ENCODE results near the gene ANKS3. TPM values are rescaled to one million over a fixed set of nuclear protein-coding genes. Genes with fewer than 3 reads are reported as not detected.

The ANKS3 gene

GRCh38 chr16:4648917-4649316 lies 85.2 kb downstream of the ANKS3 start:
- Histone ChIP-seq H2AFZ (ENCODE audit: low read depth, low read length) (no peak overlapping the region), H2AK5ac (ENCODE audit: low read length, severe bottlenecking) (no peak overlapping the region), H3K4ac (ENCODE audit: low read depth in 1 of 2, low read length in 2 of 2) (no peak overlapping the region), H3K4me1 (ENCODE audit: control insufficient read depth, insufficient read depth, low read depth, low read length) (peaks cover 27% of the 10 kb centered on the region), H2BK15ac (ENCODE audit: low read depth, poor library complexity, severe bottlenecking) (no peak overlapping the region), H3K36me3 (ENCODE audit: control insufficient read depth in 1 of 2, insufficient read depth in 2 of 2, low read depth in 1 of 2, low read length in 2 of 2) (peaks cover 49 to 64% of the 10 kb centered on the region in 2 experiments), H3K27me3 (ENCODE audit: control insufficient read depth in 1 of 2, insufficient read depth in 1 of 2, low read length in 2 of 2) (no peaks in the 10 kb centered on the region), H3K9me3 (ENCODE audit: control insufficient read depth, low read length) (no peaks in the 10 kb centered on the region), H3K27ac (ENCODE audit: low read length, poor library complexity, severe bottlenecking) (no peak overlapping the region), H2BK5ac (ENCODE audit: low read depth, low read length, poor library complexity, severe bottlenecking) (no peak overlapping the region), H4K8ac (ENCODE audit: low read length) (no peak overlapping the region), H2BK120ac (ENCODE audit: low read depth, low read length) (no peak overlapping the region), H3K23ac (ENCODE audit: low read length in 2 of 2) (no peak overlapping the region), H3K4me3 (ENCODE audit: insufficient read depth in 1 of 2, low read depth in 1 of 2, low read length in 2 of 2) (no peak overlapping the region), H3K4me2 (ENCODE audit: low read length, poor library complexity, severe bottlenecking) (no peak overlapping the region), H3K79me1 (replicated peaks; ENCODE audit: low read length, poor library complexity, severe bottlenecking) (peaks cover 42% of the 10 kb centered on the region), H3K18ac (ENCODE audit: low read depth in 1 of 2, low read length in 2 of 2) (no peak overlapping the region), H2BK12ac (ENCODE audit: low read length in 2 of 2) (no peak overlapping the region), H3K9ac (ENCODE audit: low read length) (no peak overlapping the region), H3K14ac (ENCODE audit: low read length in 2 of 2) (no peak overlapping the region), H4K91ac (ENCODE audit: low read length) (no peak overlapping the region)
- 95% methylated on average over 13 of the region's 13 CpGs for WGBS
- no peak for DNase-seq

DNA sequence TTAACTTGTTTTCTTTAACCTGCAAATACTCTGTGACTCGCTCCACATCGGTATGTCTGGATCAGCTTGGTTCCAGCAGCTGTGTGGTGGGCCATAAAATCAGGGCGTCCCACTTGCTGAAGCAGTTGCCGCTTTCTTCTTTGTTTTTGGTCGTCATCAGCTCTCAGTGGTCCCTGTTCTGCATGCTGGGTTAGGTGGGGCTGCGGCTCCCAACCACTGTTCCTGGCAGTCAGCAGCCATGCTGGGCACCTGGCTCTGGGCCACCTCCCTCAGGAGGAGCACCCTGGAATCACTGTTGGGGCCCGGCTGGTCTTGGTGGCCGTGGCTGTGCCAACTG lies 86.5 kb downstream of the ANKS3 start:
- peaks cover 38 to 58% of the 10 kb centered on the region in 2 experiments for H3K36me3 ChIP-seq (ENCODE audit: control insufficient read depth in 1 of 2, insufficient read depth in 2 of 2, low read depth in 1 of 2, low read length in 2 of 2)
- H3K27me3 ChIP-seq (ENCODE audit: control insufficient read depth in 1 of 2, insufficient read depth in 1 of 2, low read length in 2 of 2), result no peaks in the 10 kb centered on the region
- no peak overlapping the region for H3K27ac ChIP-seq (ENCODE audit: low read length, poor library complexity, severe bottlenecking)
- H3K9me3 ChIP-seq (ENCODE audit: control insufficient read depth, low read length), result no peaks in the 10 kb centered on the region
- no peak overlapping the region for H4K8ac ChIP-seq (ENCODE audit: low read length)
- H3K4me2 ChIP-seq (ENCODE audit: low read length, poor library complexity, severe bottlenecking), result no peak overlapping the region
- H3K4ac ChIP-seq (ENCODE audit: low read depth in 1 of 2, low read length in 2 of 2), result no peak overlapping the region
- H3K18ac ChIP-seq (ENCODE audit: low read depth in 1 of 2, low read length in 2 of 2), result no peak overlapping the region
- peaks cover 17% of the 10 kb centered on the region for H3K4me1 ChIP-seq (ENCODE audit: control insufficient read depth, insufficient read depth, low read depth, low read length)
- no peak overlapping the region for H3K14ac ChIP-seq (ENCODE audit: low read length in 2 of 2)
- peaks cover 36% of the 10 kb centered on the region for H3K79me1 ChIP-seq (replicated peaks; ENCODE audit: low read length, poor library complexity, severe bottlenecking)
- no peak overlapping the region for H3K9ac ChIP-seq (ENCODE audit: low read length)
- no peak overlapping the region for H2AFZ ChIP-seq (ENCODE audit: low read depth, low read length)
- H2BK15ac ChIP-seq (ENCODE audit: low read depth, poor library complexity, severe bottlenecking), result no peak overlapping the region
- no peak overlapping the region for H3K23ac ChIP-seq (ENCODE audit: low read length in 2 of 2)
- H2BK120ac ChIP-seq (ENCODE audit: low read depth, low read length), result no peak overlapping the region
- 99% methylated on average over 8 of the region's 8 CpGs for WGBS
- no peak overlapping the region for H3K4me3 ChIP-seq (ENCODE audit: insufficient read depth in 1 of 2, low read depth in 1 of 2, low read length in 2 of 2)
- H4K91ac ChIP-seq (ENCODE audit: low read length), result no peak overlapping the region
- no peak for DNase-seq
- H2BK12ac ChIP-seq (ENCODE audit: low read length in 2 of 2), result no peak overlapping the region
- no peak overlapping the region for H2BK5ac ChIP-seq (ENCODE audit: low read depth, low read length, poor library complexity, severe bottlenecking)
- no peak overlapping the region for H2AK5ac ChIP-seq (ENCODE audit: low read length, severe bottlenecking)

GRCh38 chr16:4646773-4647643 lies 87.1 kb downstream of the ANKS3 start:
- Histone ChIP-seq H3K36me3 (ENCODE audit: control insufficient read depth in 1 of 2, insufficient read depth in 2 of 2, low read depth in 1 of 2, low read length in 2 of 2) (peaks cover 32 to 52% of the 10 kb centered on the region in 2 experiments), H3K4me2 (ENCODE audit: low read length, poor library complexity, severe bottlenecking) (no peak overlapping the region), H2BK15ac (ENCODE audit: low read depth, poor library complexity, severe bottlenecking) (no peak overlapping the region), H2BK120ac (ENCODE audit: low read depth, low read length) (no peak overlapping the region), H2BK12ac (ENCODE audit: low read length in 2 of 2) (no peak overlapping the region), H3K4me3 (ENCODE audit: insufficient read depth in 1 of 2, low read depth in 1 of 2, low read length in 2 of 2) (no peak overlapping the region), H3K9ac (ENCODE audit: low read length) (no peak overlapping the region), H4K91ac (ENCODE audit: low read length) (peak overlapping the region; percentile 28), H4K8ac (ENCODE audit: low read length) (no peak overlapping the region), H3K18ac (ENCODE audit: low read depth in 1 of 2, low read length in 2 of 2) (no peak overlapping the region), H3K79me1 (replicated peaks; ENCODE audit: low read length, poor library complexity, severe bottlenecking) (peaks cover 30% of the 10 kb centered on the region), H3K27me3 (ENCODE audit: control insufficient read depth in 1 of 2, insufficient read depth in 1 of 2, low read length in 2 of 2) (no peaks in the 10 kb centered on the region), H3K4me1 (ENCODE audit: control insufficient read depth, insufficient read depth, low read depth, low read length) (peaks cover 12% of the 10 kb centered on the region), H3K9me3 (ENCODE audit: control insufficient read depth, low read length) (no peaks in the 10 kb centered on the region), H2AK5ac (ENCODE audit: low read length, severe bottlenecking) (no peak overlapping the region), H2AFZ (ENCODE audit: low read depth, low read length) (no peak overlapping the region), H2BK5ac (ENCODE audit: low read depth, low read length, poor library complexity, severe bottlenecking) (no peak overlapping the region), H3K23ac (ENCODE audit: low read length in 2 of 2) (no peak overlapping the region), H3K14ac (ENCODE audit: low read length in 2 of 2) (no peak overlapping the region), H3K27ac (ENCODE audit: low read length, poor library complexity, severe bottlenecking) (no peak overlapping the region), H3K4ac (ENCODE audit: low read depth in 1 of 2, low read length in 2 of 2) (no peak overlapping the region)
- 96% methylated on average over 22 of the region's 22 CpGs for WGBS
- no peak for DNase-seq

Small RNA genes within 50 kb of the gene (small RNA-seq; reads per million reads assigned to genes)
- gene MIR6769A (ENCODE audit: low read depth), result not detected
- not detected for gene RF00017 (ENCODE audit: low read depth)

Measured in mesenchymal stem cell (in vitro differentiated cells and primary cell).